Right lobe of liver (tissue), 6 donors: Measurements from ENCODE around the gene PRKAA1. TPM values are rescaled to one million over a fixed set of nuclear protein-coding genes. Genes with fewer than 3 reads are reported as not detected.
A peak's percentile ranks its signal among the peaks of the same experiment; 100 is the strongest.
"Not testable (repeated sequence)": the region's sequence is repeated elsewhere in the genome, so short reads cannot be mapped to it uniquely, and the experiment has no call there.

ENCODE experiments used
- ATAC-seq, 4 donors: fragments of 200-7000 bp; cut with Tn5 transposase; one replicate each; pipeline ENCODE4 v1.9.1; 2020; ENCODE audit warnings: mild to moderate bottlenecking in 4 of 4, moderate library complexity in 4 of 4
- DNase-seq, 3 donors: peaks; one replicate each; pipeline ENCODE4 v3.0.0-alpha.2; 2020
- H3K27ac ChIP-seq, 3 donors: fragments of 200-600 bp; one replicate each; pipeline ENCODE4 v1.8.0; 2022
- H3K27me3 ChIP-seq, 2 donors: fragments of 200-600 bp; one replicate each; pipeline ENCODE4 v1.8.0; 2022
- H3K36me3 ChIP-seq, 4 donors: fragments of 200-600 bp; sonication (generic) in 1 of 4; one replicate each; pipeline versions ENCODE4 v1.5.1 to v1.8.0; 2017 to 2022; ENCODE audit warnings: control low read depth in 1 of 4
- H3K4me1 ChIP-seq, 4 donors: fragments of 200-600 bp; sonication (generic) in 1 of 4; one replicate each; pipeline versions ENCODE4 v1.5.1 to v1.8.0; 2017 to 2022; ENCODE audit warnings: control low read depth in 1 of 4
- H3K4me3 ChIP-seq, 3 donors: fragments of 200-600 bp; one replicate each; pipeline ENCODE4 v1.8.0; 2022
- H3K9me3 ChIP-seq, 4 donors: fragments of 200-600 bp; sonication (generic) in 1 of 4; one replicate each; pipeline versions ENCODE4 v1.5.1 to v1.8.0; 2017 to 2022; ENCODE audit warnings: control low read depth in 1 of 4
- POLR2A ChIP-seq: fragments of 450-650 bp; IDR thresholded peaks from one replicate; pipeline ENCODE4 v1.6.1; 2017; ENCODE audit warnings: antibody characterized with exemption, mild to moderate bottlenecking
- WGBS: methylation state at CpG from one replicate; pipeline ENCODE4 v1.1.6; 2018; ENCODE audit warnings: low coverage, low lambda C conversion rate; ENCODE audit not compliant: insufficient coverage; ENCODE audit errors: missing lambda C conversion rate; 5-methylcytosine and 5-hydroxymethylcytosine counted together
- intact Hi-C, 2 donors: fragments of 100-400 bp; cut with DNase I; formaldehyde crosslinking; loops; one replicate each; pipeline versions ENCODE4 v1.11.2 to v1.14.1; 2022
- total RNA-seq, 6 experiments: library from RNA; depleted of rRNA in 2 of 6; stranded (reverse); fragments of >200 nt in 2 of 6; fragmentation: NEBNext Ultra II Directional in 3 of 6; extraction: Animal tissue kit (Norgen Biotek cat#: 25700) in 3 of 6; gene quantifications; one replicate each; pipeline versions ENCODE4 v1.1.0 to v1.2.4, GENCODE V29; 2016 to 2023
- TF ChIP-seq, protein P1 (sequence below), 4 donors: fragments of 200-600 bp in 3 of 4; fragments of 450-650 bp in 1 of 4; IDR thresholded peaks; one replicate each; pipeline versions ENCODE4 v1.5.1 to v1.8.0; 2016 to 2022; ENCODE audit warnings: antibody characterized with exemption in 4 of 4, mild to moderate bottlenecking in 2 of 4
- donor health status: DM: no; HTN: yes; CAD: no.
- donor health status: DM: no; HTN: no; CAD: no.
- donor health status: DM: no; HTN: no; CAD: no.
- donor health status: DM: no; HTN: yes; CAD: no.
- donor health status: DM: no; HTN: yes; CAD: no.

Gene PRKAA1
- total RNA-seq, 6 experiments from 2014 or later = 36.7 to 82.4 (median 69.9) TPM

DNA sequence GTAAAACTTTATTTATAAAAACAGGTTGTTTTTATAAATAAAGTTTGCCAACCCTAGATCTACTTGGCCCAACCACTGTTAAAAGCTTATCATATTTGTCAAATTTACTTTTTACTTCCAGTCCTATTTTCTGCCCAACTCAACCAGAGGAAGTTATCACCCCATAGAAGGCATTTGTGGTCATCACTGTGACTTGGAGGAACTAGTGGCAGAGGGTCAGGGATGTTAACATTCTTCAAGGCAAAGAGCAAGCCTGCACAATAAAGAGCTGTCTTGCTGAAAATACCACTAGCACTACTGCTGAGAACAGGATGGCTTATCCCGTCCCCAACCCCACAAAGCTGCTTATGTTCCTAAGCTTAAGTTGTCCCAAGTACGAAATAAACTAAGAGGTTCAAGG is 64.7 kb downstream of the PRKAA1 start:
- intact Hi-C loops = no loop called here
- H3K36me3 ChIP-seq = no peaks in the 10 kb centered on the region
- ATAC-seq = peak in 1 of 4 donors; percentile 9
- 81% methylated on average over 2 of the region's 2 CpGs for WGBS
- TF ChIP-seq, protein P1, sequence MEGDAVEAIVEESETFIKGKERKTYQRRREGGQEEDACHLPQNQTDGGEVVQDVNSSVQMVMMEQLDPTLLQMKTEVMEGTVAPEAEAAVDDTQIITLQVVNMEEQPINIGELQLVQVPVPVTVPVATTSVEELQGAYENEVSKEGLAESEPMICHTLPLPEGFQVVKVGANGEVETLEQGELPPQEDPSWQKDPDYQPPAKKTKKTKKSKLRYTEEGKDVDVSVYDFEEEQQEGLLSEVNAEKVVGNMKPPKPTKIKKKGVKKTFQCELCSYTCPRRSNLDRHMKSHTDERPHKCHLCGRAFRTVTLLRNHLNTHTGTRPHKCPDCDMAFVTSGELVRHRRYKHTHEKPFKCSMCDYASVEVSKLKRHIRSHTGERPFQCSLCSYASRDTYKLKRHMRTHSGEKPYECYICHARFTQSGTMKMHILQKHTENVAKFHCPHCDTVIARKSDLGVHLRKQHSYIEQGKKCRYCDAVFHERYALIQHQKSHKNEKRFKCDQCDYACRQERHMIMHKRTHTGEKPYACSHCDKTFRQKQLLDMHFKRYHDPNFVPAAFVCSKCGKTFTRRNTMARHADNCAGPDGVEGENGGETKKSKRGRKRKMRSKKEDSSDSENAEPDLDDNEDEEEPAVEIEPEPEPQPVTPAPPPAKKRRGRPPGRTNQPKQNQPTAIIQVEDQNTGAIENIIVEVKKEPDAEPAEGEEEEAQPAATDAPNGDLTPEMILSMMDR (IDR thresholded peaks at IDR 0.05) = no peak
- no peak for TF ChIP-seq POLR2A
- DNase-seq = no peak
- no peaks in the 10 kb centered on the region for H3K9me3 ChIP-seq
- no peaks in the 10 kb centered on the region for H3K27me3 ChIP-seq
- no peak overlapping the region for H3K4me3 ChIP-seq
- peaks cover 0 to 28% (median 14%) of the 10 kb centered on the region in 4 donors for H3K4me1 ChIP-seq
- no peak overlapping the region for H3K27ac ChIP-seq

DNA sequence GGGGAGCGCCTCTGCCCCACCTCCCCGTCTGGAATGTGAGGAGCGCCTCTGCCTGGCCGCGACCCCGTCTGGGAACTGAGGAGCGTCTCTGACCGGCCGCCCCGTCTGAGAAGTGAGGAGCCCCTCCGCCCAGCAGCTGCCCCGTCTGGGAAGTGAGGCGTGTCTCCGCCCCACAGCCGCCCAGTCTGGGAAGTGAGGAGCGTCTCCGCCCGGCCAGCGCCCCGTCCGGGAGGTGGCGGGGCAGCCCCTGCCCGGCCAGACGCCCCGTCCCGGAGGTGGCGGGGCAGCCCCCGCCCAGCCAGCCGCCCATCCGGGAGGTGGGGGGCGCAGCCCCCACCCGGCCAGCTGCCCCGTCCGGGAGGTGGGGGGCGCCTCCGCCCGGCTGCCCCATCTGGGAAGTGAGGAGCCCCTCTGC is 75.7 kb downstream of the PRKAA1 start:
- H3K4me3 ChIP-seq, H3K27me3 ChIP-seq, intact Hi-C loops, DNase-seq, H3K27ac ChIP-seq, ATAC-seq, H3K36me3 ChIP-seq, H3K9me3 ChIP-seq: not testable (repeated sequence)
- WGBS = 93% methylated on average over 14 of the region's 37 CpGs
- peaks cover 0 to 14% (median 4%) of the 10 kb centered on the region in 4 donors for H3K4me1 ChIP-seq

DNA sequence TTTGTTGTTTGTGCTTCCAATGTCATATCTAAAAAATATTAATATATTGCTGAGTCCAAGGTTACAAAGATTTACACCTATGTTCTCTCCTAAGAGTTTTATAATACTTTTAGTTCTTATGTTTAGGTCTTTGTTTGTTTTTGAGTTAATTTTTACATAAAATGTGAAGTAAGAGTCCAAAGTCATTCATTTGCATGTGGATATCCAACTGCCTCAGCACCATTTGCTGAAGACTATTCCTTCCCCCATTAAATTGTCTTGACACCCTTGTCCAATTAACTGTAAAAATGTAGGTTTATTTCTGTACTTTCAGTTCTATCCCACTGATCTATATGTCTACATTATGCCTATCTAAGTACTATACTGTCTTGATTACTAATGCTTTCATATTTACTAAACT is 78.1 kb downstream of the PRKAA1 start:
- peak; percentile 55 to 78 (median 71) for ATAC-seq

DNA sequence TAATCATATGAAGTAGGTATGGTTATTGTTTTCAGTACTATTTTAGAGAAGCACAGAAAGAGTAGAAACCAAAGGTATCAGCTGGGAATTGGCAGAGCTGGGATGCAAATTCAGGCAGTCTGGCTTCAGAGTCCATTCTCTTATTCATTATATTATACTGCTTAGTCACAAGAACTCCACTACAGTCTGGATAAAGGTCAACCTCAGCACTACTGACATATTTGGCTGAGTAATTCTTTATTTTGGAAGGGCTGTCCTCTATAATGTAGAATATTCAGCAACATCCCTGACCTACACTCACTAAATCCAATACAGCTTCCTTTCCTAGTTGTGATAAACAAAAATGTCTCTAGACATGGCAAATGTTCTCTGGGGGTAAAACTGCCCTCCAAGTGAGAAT is 80.9 kb downstream of the PRKAA1 start:
- H3K36me3 ChIP-seq = no peaks in the 10 kb centered on the region
- intact Hi-C loops = no loop called here
- TF ChIP-seq POLR2A = no peak
- TF ChIP-seq, protein P1 (IDR thresholded peaks at IDR 0.05) = no peak
- ATAC-seq = peak; percentile 91 to 98 (median 94)
- H3K27ac ChIP-seq = no peak overlapping the region
- H3K9me3 ChIP-seq = no peaks in the 10 kb centered on the region
- H3K4me1 ChIP-seq = peaks cover 0 to 26% (median 3%) of the 10 kb centered on the region in 4 donors
- no peak overlapping the region for H3K4me3 ChIP-seq
- no peak for DNase-seq
- H3K27me3 ChIP-seq = no peaks in the 10 kb centered on the region

More for the DNA sequence above, 78.1 kb downstream of the PRKAA1 start:
- DNase-seq = no peak
- H3K27ac ChIP-seq = peak overlapping the region in 1 of 3 donors; percentile 16
- H3K4me3 ChIP-seq = no peak overlapping the region
- no peak for TF ChIP-seq POLR2A
- TF ChIP-seq, protein P1 (IDR thresholded peaks at IDR 0.05) = no peak
- no peaks in the 10 kb centered on the region for H3K27me3 ChIP-seq
- no peaks in the 10 kb centered on the region for H3K36me3 ChIP-seq
- peaks cover 0 to 23% (median 3%) of the 10 kb centered on the region in 4 donors for H3K4me1 ChIP-seq
- no peaks in the 10 kb centered on the region for H3K9me3 ChIP-seq
- intact Hi-C loops = no loop called here

DNA sequence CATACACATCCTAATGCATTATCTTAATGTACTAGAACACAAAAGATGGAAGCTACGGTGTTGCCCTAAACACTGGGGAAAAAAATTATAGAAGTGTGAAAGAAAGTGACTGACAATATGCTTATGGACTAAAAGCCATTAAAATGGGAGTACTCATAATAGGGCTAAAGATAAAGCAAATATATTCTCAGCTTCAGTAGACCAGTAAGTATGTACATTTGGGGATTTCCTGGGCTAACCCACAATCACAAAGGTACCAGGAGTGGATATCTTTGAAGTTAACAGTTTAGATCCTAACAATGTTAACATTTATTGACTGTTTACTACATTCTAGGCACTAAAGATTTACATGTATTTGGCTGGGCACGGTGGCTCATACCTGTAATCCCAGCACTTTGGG is 81.6 kb downstream of the PRKAA1 start:
- no peak overlapping the region for H3K4me3 ChIP-seq
- H3K27me3 ChIP-seq = no peaks in the 10 kb centered on the region
- WGBS = 89% methylated on average over 2 of the region's 2 CpGs
- intact Hi-C loops = no loop called here
- H3K36me3 ChIP-seq = no peaks in the 10 kb centered on the region
- TF ChIP-seq POLR2A = no peak
- TF ChIP-seq, protein P1 (IDR thresholded peaks at IDR 0.05) = no peak
- no peak for DNase-seq
- H3K9me3 ChIP-seq = no peaks in the 10 kb centered on the region
- H3K4me1 ChIP-seq = peaks cover 0 to 31% (median 3%) of the 10 kb centered on the region in 4 donors
- H3K27ac ChIP-seq = no peak overlapping the region
- ATAC-seq = no peak
